A673 (cell line): ENCODE measurements around the gene RGS14. TPM values are rescaled to one million over a fixed set of nuclear protein-coding genes. Genes with fewer than 3 reads are reported as not detected.

Experiments
- BruUV-seq: library from RNA; stranded (reverse); fragments of 400-500 nt; replicated peaks from 2 replicates; lab custom pipeline; 2021; lab: Mats Ljungman, UMichigan
- CTCF ChIA-PET: fragments of 300-600 bp; sonication (Branson Sonifier 250); formaldehyde crosslinking; loops from one replicate; lab custom pipeline; 2022; ENCODE audit warnings: antibody characterized with exemption; lab: Charles Lee
- POLR2A ChIA-PET: fragments of 300-600 bp; sonication (Branson Sonifier 250); formaldehyde crosslinking; loops from one replicate; lab custom pipeline; 2022; ENCODE audit warnings: antibody characterized with exemption; ENCODE audit not compliant: low non-redundant PET; lab: Charles Lee
- DNase-seq: peaks from one replicate; pipeline ENCODE4 v3.0.0-alpha.2; 2015; ENCODE audit warnings: low spot score
- H3K27ac ChIP-seq: fragments of 200-600 bp; sonication (generic); 2 replicates; pipeline ENCODE4 v1.5.1; 2016; ENCODE audit warnings: mixed run types, low read depth, mild to moderate bottlenecking, mixed read lengths, antibody characterized with exemption, low read length; ENCODE audit not compliant: poor library complexity, severe bottlenecking
- H3K27me3 ChIP-seq: fragments of 200-600 bp; sonication (generic); replicated peaks from 2 replicates; pipeline ENCODE4 v1.6.1; 2017; ENCODE audit warnings: mixed run types, low read depth, mild to moderate bottlenecking, mixed read lengths, antibody characterized with exemption, low read length; ENCODE audit not compliant: insufficient read depth, poor library complexity
- H3K36me3 ChIP-seq: fragments of 200-600 bp; sonication (generic); 2 replicates; pipeline ENCODE4 v1.6.1; 2016; ENCODE audit warnings: mixed run types, mild to moderate bottlenecking, mixed read lengths, antibody characterized with exemption, low read length; ENCODE audit not compliant: insufficient read depth, poor library complexity, severe bottlenecking
- H3K4me1 ChIP-seq: fragments of 200-600 bp; sonication (generic); 2 replicates; pipeline ENCODE4 v1.6.1; 2017; ENCODE audit warnings: mixed run types, mild to moderate bottlenecking, mixed read lengths, antibody characterized with exemption, low read length; ENCODE audit not compliant: insufficient read depth, poor library complexity, severe bottlenecking
- H3K4me3 ChIP-seq: fragments of 200-600 bp; sonication (generic); 2 replicates; pipeline ENCODE4 v1.5.1; 2016; ENCODE audit warnings: low read depth, mixed run types, mild to moderate bottlenecking, mixed read lengths, low read length; ENCODE audit not compliant: poor library complexity, severe bottlenecking
- H3K9me3 ChIP-seq: fragments of 200-600 bp; sonication (generic); 2 replicates; pipeline ENCODE4 v1.6.1; 2016; ENCODE audit warnings: mixed run types, low read depth, mild to moderate bottlenecking, mixed read lengths, antibody characterized with exemption, low read length; ENCODE audit not compliant: poor library complexity, severe bottlenecking
- CTCF ChIP-seq: fragments of 300-800, 200-600 bp; sonication (generic); conservative IDR thresholded peaks from 2 replicates; pipeline ENCODE4 v1.5.1; 2017; ENCODE audit warnings: low read depth, mild to moderate bottlenecking, antibody characterized with exemption, low read length, moderate library complexity, mixed read lengths
- EZH2 ChIP-seq: fragments of 200-600 bp; sonication (generic); IDR thresholded peaks from 2 replicates; pipeline ENCODE4 v1.6.1; 2017; ENCODE audit warnings: borderline replicate concordance, low read depth, mild to moderate bottlenecking, mixed read lengths, antibody characterized with exemption, low read length; ENCODE audit not compliant: poor library complexity, severe bottlenecking
- intact Hi-C: fragments of 100-400 bp; cut with micrococcal nuclease; formaldehyde crosslinking; loops from one replicate; pipeline ENCODE4 v1.10.0; 2022; ENCODE audit not compliant: unreplicated experiment
- total RNA-seq: library from RNA; stranded (reverse); gene quantifications from 2 replicates; pipeline ENCODE4 v1.2.3, GENCODE V29; 2021

RGS14 gene
- total RNA-seq, 1 experiment from 2014 or later = 3.1 TPM

- intact Hi-C loops = loop anchor here (2.0 kb wide), 1 partner anchor 185 kb away; the partner anchor contains the start of gene PDLIM7
- Histone ChIP-seq H3K4me3 (peak overlapping the region; percentile 80), H3K27me3 (no peaks in the 10 kb centered on the region), H3K9me3 (no peaks in the 10 kb centered on the region), H3K27ac (peak overlapping the region; percentile 97), H3K4me1 (peaks cover 20% of the 10 kb centered on the region), H3K36me3 (peaks cover 14% of the 10 kb centered on the region)
- CTCF ChIA-PET = no interaction called here
- DNase-seq = no peak
- BruUV-seq = no TSS peak
- POLR2A ChIA-PET = no interaction called here
- TF ChIP-seq EZH2 (no peak), CTCF (no peak)
Measured at GRCh38 chr5:177311392-177311722, 46.4 kb upstream of the RGS14 start.

GRCh38 chr5:177311723-177312648 is 45.7 kb upstream of the RGS14 start, which contains the start of gene MXD3:
MXD3 (minus strand) TSS chr5:177311898; CDS start chr5:177311830, 68 bp downstream.
- POLR2A ChIA-PET = no interaction called here
- intact Hi-C loops = loop anchor here (2.0 kb wide), 1 partner anchor 185 kb away; the partner anchor contains the start of gene PDLIM7
- H3K9me3 ChIP-seq = no peaks in the 10 kb centered on the region
- H3K27ac ChIP-seq = peak within 1 kb of the TSS; percentile 97
- H3K4me1 ChIP-seq = peaks cover 20% of the 10 kb centered on the region
- no peak for TF ChIP-seq CTCF
- no peak for TF ChIP-seq EZH2
- no TSS peak for BruUV-seq
- CTCF ChIA-PET = interaction anchor here (0.9 kb wide), 1 partner anchor 79 kb away, joined by 3 read pairs; no protein-coding TSS in a partner anchor
- H3K36me3 ChIP-seq = peaks cover 8% of the 10 kb centered on the region
- peak; percentile 98 for DNase-seq
- H3K27me3 ChIP-seq = no peaks in the 10 kb centered on the region
- H3K4me3 ChIP-seq = peak within 1 kb of the TSS; percentile 80

GRCh38 chr5:177312649-177313181 is 45.0 kb upstream of the RGS14 start:
- TSS peak; percentile 66 for BruUV-seq
- intact Hi-C loops = no loop called here
- H3K27me3 ChIP-seq = no peaks in the 10 kb centered on the region
- H3K4me3 ChIP-seq = peak overlapping the region; percentile 80
- ChIA-PET POLR2A (no interaction called here), CTCF (interaction anchor here (0.9 kb wide), 1 partner anchor 78 kb away, joined by 3 read pairs; no protein-coding TSS in a partner anchor)
- peaks cover 20% of the 10 kb centered on the region for H3K4me1 ChIP-seq
- peak; percentile 38 for DNase-seq
- peak overlapping the region; percentile 97 for H3K27ac ChIP-seq
- H3K9me3 ChIP-seq = no peaks in the 10 kb centered on the region
- TF ChIP-seq CTCF (0 out of 2 replicates have a peak, but pooled peaks have one; percentile 12), EZH2 (no peak)
- peaks cover under 1% of the 10 kb centered on the region for H3K36me3 ChIP-seq
